H9 (cell line): ENCODE data around the gene TYW3. TPM values are rescaled to one million over a fixed set of nuclear protein-coding genes. Genes with fewer than 3 reads are reported as not detected.

Experiments used
- DNase-seq: peaks from one replicate; pipeline ENCODE4 v3.0.0-alpha.2; 2017
- H2AFZ ChIP-seq: one replicate; pipeline ENCODE4 v1.6.1; 2013; ENCODE audit warnings: mild to moderate bottlenecking, low read length, control low read depth, moderate library complexity
- H2AK5ac ChIP-seq: 2 replicates; pipeline ENCODE4 v1.6.1; 2013; ENCODE audit warnings: low read length, control low read depth, mixed read lengths; ENCODE audit not compliant: insufficient read length
- H2BK120ac ChIP-seq: one replicate; pipeline ENCODE4 v1.6.1; 2013; ENCODE audit warnings: low read depth, mild to moderate bottlenecking, low read length, control low read depth, inconsistent platforms; ENCODE audit not compliant: poor library complexity, severe bottlenecking
- H2BK12ac ChIP-seq: 2 replicates; pipeline ENCODE4 v1.6.1; 2013; ENCODE audit warnings: low read length, control low read depth, mixed read lengths, low read depth; ENCODE audit not compliant: insufficient read length
- H2BK15ac ChIP-seq: 2 replicates; pipeline ENCODE4 v1.6.1; 2013; ENCODE audit warnings: low read depth, low read length, control low read depth
- H2BK20ac ChIP-seq: one replicate; pipeline ENCODE4 v1.6.1; 2013; ENCODE audit warnings: low read depth, mild to moderate bottlenecking, low read length, control low read depth, inconsistent platforms; ENCODE audit not compliant: poor library complexity, severe bottlenecking
- H2BK5ac ChIP-seq: 2 replicates; pipeline ENCODE4 v1.6.1; 2013; ENCODE audit warnings: low read length, control low read depth, mixed read lengths; ENCODE audit not compliant: insufficient read length
- H3K14ac ChIP-seq: 2 replicates; pipeline ENCODE4 v1.6.1; 2013; ENCODE audit warnings: low read length, control low read depth; ENCODE audit not compliant: insufficient read depth
- H3K18ac ChIP-seq: 2 replicates; pipeline ENCODE4 v1.6.1; 2013; ENCODE audit warnings: low read depth, mild to moderate bottlenecking, mixed read lengths, low read length, control low read depth; ENCODE audit not compliant: insufficient read length
- H3K23ac ChIP-seq: 2 replicates; pipeline ENCODE4 v1.6.1; 2013; ENCODE audit warnings: low read length, control low read depth, mixed read lengths, low read depth; ENCODE audit not compliant: insufficient read length
- H3K23me2 ChIP-seq: 2 replicates; pipeline ENCODE4 v1.6.1; 2013; ENCODE audit warnings: low read depth, mild to moderate bottlenecking, mixed read lengths, low read length, control low read depth; ENCODE audit not compliant: insufficient read length, poor library complexity, severe bottlenecking
- H3K27ac ChIP-seq: 2 replicates; pipeline ENCODE4 v1.5.1; 2013; ENCODE audit warnings: low read length, control low read depth, mixed read lengths, low read depth; ENCODE audit not compliant: insufficient read length
- H3K27me3 ChIP-seq: 2 replicates; pipeline ENCODE4 v1.6.1; 2013; ENCODE audit warnings: low read length, control low read depth, inconsistent platforms; ENCODE audit not compliant: insufficient read depth
- H3K4ac ChIP-seq: 2 replicates; pipeline ENCODE4 v1.6.1; 2013; ENCODE audit warnings: low read depth, mild to moderate bottlenecking, control low read depth, inconsistent platforms, low read length, moderate library complexity
- H3K4me1 ChIP-seq: 2 replicates; pipeline ENCODE4 v1.6.1; 2013; ENCODE audit warnings: low read length, control low read depth, inconsistent platforms; ENCODE audit not compliant: insufficient read depth
- H3K4me2 ChIP-seq: 2 replicates; pipeline ENCODE4 v1.6.1; 2013; ENCODE audit warnings: low read length, control low read depth, mixed read lengths; ENCODE audit not compliant: insufficient read length, insufficient read depth
- H3K56ac ChIP-seq: 2 replicates; pipeline ENCODE4 v1.6.1; 2013; ENCODE audit warnings: low read depth, mild to moderate bottlenecking, mixed read lengths, low read length, control low read depth; ENCODE audit not compliant: insufficient read length
- H3K79me1 ChIP-seq: 2 replicates; pipeline ENCODE4 v1.6.1; 2013; ENCODE audit warnings: low read depth, mild to moderate bottlenecking, moderate library complexity, low read length, control low read depth, inconsistent platforms; ENCODE audit not compliant: insufficient read depth, poor library complexity, severe bottlenecking
- H3K79me2 ChIP-seq: 2 replicates; pipeline ENCODE4 v1.6.1; 2013; ENCODE audit warnings: low read length, control low read depth, inconsistent platforms; ENCODE audit not compliant: insufficient read depth
- H3K9ac ChIP-seq: 2 replicates; pipeline ENCODE4 v1.6.1; 2013; ENCODE audit warnings: low read length, control low read depth, mixed read lengths; ENCODE audit not compliant: insufficient read length; ENCODE audit errors: extremely low read depth
- H3K9me3 ChIP-seq: one replicate; pipeline ENCODE4 v1.6.1; 2013; ENCODE audit warnings: low read depth, low read length, inconsistent platforms; ENCODE audit not compliant: control insufficient read depth
- H3T11ph ChIP-seq: one replicate; pipeline ENCODE4 v1.6.1; 2013; ENCODE audit warnings: mild to moderate bottlenecking, low read length, control low read depth, inconsistent platforms
- H4K20me1 ChIP-seq: one replicate; pipeline ENCODE4 v1.6.1; 2013; ENCODE audit not compliant: control insufficient read depth, insufficient read length, insufficient read depth
- H4K5ac ChIP-seq: 2 replicates; pipeline ENCODE4 v1.6.1; 2013; ENCODE audit warnings: low read depth, mild to moderate bottlenecking, mixed read lengths, low read length, control low read depth; ENCODE audit not compliant: insufficient read length
- H4K8ac ChIP-seq: replicated peaks from 2 replicates; pipeline ENCODE4 v1.6.1; 2013; ENCODE audit warnings: low read length, control low read depth, mixed read lengths, low read depth; ENCODE audit not compliant: insufficient read length
- H4K91ac ChIP-seq: 2 replicates; pipeline ENCODE4 v1.6.1; 2013; ENCODE audit warnings: low read depth, mild to moderate bottlenecking, moderate library complexity, mixed read lengths, low read length, control low read depth; ENCODE audit not compliant: insufficient read length
- H3K27ac Mint-ChIP-seq, 3 experiments: 2 replicates in 2 of 3; 3 replicates in 1 of 3; pipeline ENCODE4 v1.8.0; 2020 to 2021; ENCODE audit warnings: mixed read lengths in 3 of 3, mild to moderate bottlenecking in 1 of 3, moderate library complexity in 1 of 3
- H3K27me3 Mint-ChIP-seq: 2 replicates; pipeline ENCODE4 v1.8.0; 2021; ENCODE audit warnings: low read depth, mild to moderate bottlenecking, moderate library complexity, mixed read lengths
- H3K36me3 Mint-ChIP-seq, 3 experiments: 2 replicates in 2 of 3; 3 replicates in 1 of 3; pipeline ENCODE4 v1.8.0; 2020 to 2021; ENCODE audit warnings: low read depth in 3 of 3, mixed read lengths in 3 of 3; ENCODE audit not compliant: insufficient read depth in 1 of 3
- H3K4me1 Mint-ChIP-seq, 2 experiments: 2 replicates each; pipeline ENCODE4 v1.8.0; 2020; ENCODE audit warnings: mixed read lengths in 2 of 2
- H3K4me3 Mint-ChIP-seq, 2 experiments: 2 replicates in 1 of 2; 3 replicates in 1 of 2; pipeline ENCODE4 v1.8.0; 2020 to 2021; ENCODE audit warnings: mild to moderate bottlenecking in 2 of 2, mixed read lengths in 2 of 2, moderate library complexity in 1 of 2
- H3K9me3 Mint-ChIP-seq, 2 experiments: 2 replicates in 1 of 2; 3 replicates in 1 of 2; pipeline ENCODE4 v1.8.0; 2020; ENCODE audit warnings: mild to moderate bottlenecking in 2 of 2, mixed read lengths in 2 of 2, moderate library complexity in 1 of 2
- CTCF ChIP-seq: fragments of 200-600 bp; sonication (generic); conservative IDR thresholded peaks from 3 replicates; pipeline ENCODE4 v1.8.0; 2021; ENCODE audit warnings: antibody characterized with exemption, mild to moderate bottlenecking
- WGBS: extraction: QIAGEN DNeasy Blood & Tissue Kit; methylation state at CpG from one replicate; pipeline ENCODE4 v1.1.7; 2013; ENCODE audit warnings: missing lambda C conversion rate, low lambda C conversion rate, mixed read lengths; ENCODE audit not compliant: insufficient read length; ENCODE audit errors: extremely low coverage; 5-methylcytosine and 5-hydroxymethylcytosine counted together
- total RNA-seq: library from RNA; stranded (reverse); gene quantifications from 2 replicates; pipeline ENCODE4 v1.2.1, GENCODE V29; 2021

TYW3 gene
- total RNA-seq, 1 experiment from 2014 or later = 10.9 TPM

DNA sequence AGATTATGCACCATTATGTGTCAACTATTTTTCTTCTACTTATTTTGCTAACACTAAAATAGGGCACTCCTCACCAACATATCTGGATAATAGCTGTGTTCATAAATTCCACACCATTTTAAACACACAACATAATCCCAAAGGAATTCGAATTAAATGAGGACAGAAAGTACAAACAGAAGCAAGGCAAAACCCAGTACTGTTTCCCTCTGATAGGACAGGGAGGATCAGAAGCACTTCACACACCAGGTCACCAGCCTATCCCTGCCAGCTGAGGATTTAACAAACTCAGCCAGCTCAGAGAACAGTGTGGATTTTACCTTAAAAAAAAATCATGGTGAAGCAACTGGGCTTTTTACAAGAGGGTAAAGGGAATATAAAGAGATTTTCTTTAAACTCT is 20.1 kb upstream of the TYW3 start:
- Histone ChIP-seq H4K91ac (no peak overlapping the region), H2AFZ (no peak overlapping the region), H3K27ac (no peak overlapping the region), H2BK20ac (no peak overlapping the region), H4K20me1 (no peaks in the 10 kb centered on the region), H3T11ph (no peak overlapping the region), H3K14ac (no peak overlapping the region), H3K9ac (no peak overlapping the region), H3K23me2 (no peaks in the 10 kb centered on the region), H3K4me2 (no peak overlapping the region), H3K56ac (no peak overlapping the region), H2BK5ac (no peak overlapping the region), H2BK12ac (no peak overlapping the region), H3K79me2 (no peaks in the 10 kb centered on the region), H3K79me1 (no peaks in the 10 kb centered on the region), H3K18ac (no peak overlapping the region), H3K27me3 (no peaks in the 10 kb centered on the region), H2AK5ac (no peak overlapping the region), H3K23ac (no peak overlapping the region), H4K5ac (no peak overlapping the region), H3K4ac (no peak overlapping the region), H3K4me1 (no peaks in the 10 kb centered on the region; the same call in 1 of the 2 replicates), H3K9me3 (no peaks in the 10 kb centered on the region), H4K8ac (no peak overlapping the region), H2BK120ac (no peak overlapping the region), H2BK15ac (no peak overlapping the region)
- DNase-seq = no peak
- H3K4me3 Mint-ChIP-seq = no peak overlapping the region
- no CpG with 5 or more reads among the region's 1 CpG for WGBS
- peaks cover 0 to 8% (median 0%) of the 10 kb centered on the region in 3 experiments; a peak in 1 of 7 replicates for H3K36me3 Mint-ChIP-seq
- no peaks in the 10 kb centered on the region for H3K9me3 Mint-ChIP-seq
- H3K27ac Mint-ChIP-seq = no peak overlapping the region
- peaks cover 0 to 7% of the 10 kb centered on the region in 2 experiments; a peak in 2 of 4 replicates for H3K4me1 Mint-ChIP-seq
- TF ChIP-seq CTCF = no peak
- no peaks in the 10 kb centered on the region for H3K27me3 Mint-ChIP-seq
